ENCODE data around the gene PSORS1C1.

GRCh38 chr6:31144296-31144969 lies 29.8 kb downstream of the PSORS1C1 start:
- no peak for TF ChIP-seq CTCF (IDR thresholded peaks at IDR 0.05 in 4 of 5, conservative IDR thresholded peaks at IDR 0.05 in 1 of 5)
- no peak for TF ChIP-seq POLR2A (IDR thresholded peaks at IDR 0.05)

Data from gastrocnemius medialis (tissue), 4 donors.